ENCODE data around the gene GATAD2B.
A peak's percentile ranks its signal among the peaks of the same experiment; 100 is the strongest.
"Not testable (repeated sequence)": the region's sequence is repeated elsewhere in the genome, so short reads cannot be mapped to it uniquely, and the experiment has no call there.

GATAD2B gene

GRCh38 chr1:153882296-153882912 lies 40.4 kb downstream of the GATAD2B start:
- peak; percentile 43 for DNase-seq

- DNase-seq, result peak; percentile 46
These were observed 41.0 kb downstream of the GATAD2B start for GRCh38 chr1:153881751-153882150.

GRCh38 chr1:153880962-153881361 lies 41.8 kb downstream of the GATAD2B start:
- peak; percentile 96 for DNase-seq

- DNase-seq, result no peak
These were observed 42.7 kb downstream of the GATAD2B start for GRCh38 chr1:153880024-153880423.

- no peak for DNase-seq
These were observed 45.7 kb downstream of the GATAD2B start for GRCh38 chr1:153877112-153877511.

GRCh38 chr1:153872934-153873333 lies 49.8 kb downstream of the GATAD2B start:
- no peak for DNase-seq

- DNase-seq, result no peak
These were observed 50.4 kb downstream of the GATAD2B start for GRCh38 chr1:153872331-153872730.

- no peak for DNase-seq
These were observed 53.3 kb downstream of the GATAD2B start for GRCh38 chr1:153869486-153869885.

- DNase-seq, result peak; percentile 74
These were observed 56.5 kb downstream of the GATAD2B start for GRCh38 chr1:153866045-153866850.

- no peak for DNase-seq
These were observed 62.5 kb downstream of the GATAD2B start for GRCh38 chr1:153860285-153860684.

- no peak for DNase-seq
These were observed 65.3 kb downstream of the GATAD2B start for GRCh38 chr1:153857505-153857904.

GRCh38 chr1:153856763-153857162 lies 66.0 kb downstream of the GATAD2B start:
- no peak for DNase-seq

- no peak for DNase-seq
These were observed 70.6 kb downstream of the GATAD2B start for GRCh38 chr1:153852170-153852569.

GRCh38 chr1:153849487-153850185 lies 73.1 kb downstream of the GATAD2B start:
- DNase-seq, result no peak

- no peak for DNase-seq
These were observed 74.0 kb downstream of the GATAD2B start for GRCh38 chr1:153848805-153849204.

GRCh38 chr1:153845158-153845557 lies 77.6 kb downstream of the GATAD2B start:
- no peak for DNase-seq

- DNase-seq, result not testable (repeated sequence)
These were observed 78.4 kb downstream of the GATAD2B start for GRCh38 chr1:153844349-153844748.

- DNase-seq, result no peak
These were observed 80.7 kb downstream of the GATAD2B start for GRCh38 chr1:153842006-153842471.

- DNase-seq, result peak; percentile 25
These were observed 81.2 kb downstream of the GATAD2B start for GRCh38 chr1:153841463-153841994.

GRCh38 chr1:153840774-153841173 lies 82.0 kb downstream of the GATAD2B start:
- DNase-seq, result not testable (repeated sequence)

GRCh38 chr1:153833968-153834367 lies 88.8 kb downstream of the GATAD2B start:
- DNase-seq, result not testable (repeated sequence)

- no peak for DNase-seq
These were observed 89.6 kb downstream of the GATAD2B start for GRCh38 chr1:153833171-153833570.

GRCh38 chr1:153832293-153832692 lies 90.5 kb downstream of the GATAD2B start:
- DNase-seq, result no peak
